Coronary artery (tissue), 2 donors: ENCODE measurements around the gene CEP192.

Experiments used
- DNase-seq: peaks from one replicate; pipeline ENCODE4 v3.0.0-alpha.2; 2017; ENCODE audit warnings: low spot score
- H3K27ac ChIP-seq, 2 donors: fragments of 200-600 bp; sonication (generic); one replicate each; pipeline ENCODE4 v1.5.1; 2016 to 2019
- H3K4me3 ChIP-seq: fragments of 200-600 bp; sonication (generic); 2 replicates; pipeline ENCODE4 v1.5.1; 2016; ENCODE audit warnings: mild to moderate bottlenecking, moderate library complexity
- TF ChIP-seq, protein P1 (sequence below): fragments of 200-600 bp; sonication (generic); IDR thresholded peaks from one replicate; pipeline ENCODE4 v1.5.1; 2019; ENCODE audit warnings: antibody characterized with exemption

The CEP192 gene

DNA sequence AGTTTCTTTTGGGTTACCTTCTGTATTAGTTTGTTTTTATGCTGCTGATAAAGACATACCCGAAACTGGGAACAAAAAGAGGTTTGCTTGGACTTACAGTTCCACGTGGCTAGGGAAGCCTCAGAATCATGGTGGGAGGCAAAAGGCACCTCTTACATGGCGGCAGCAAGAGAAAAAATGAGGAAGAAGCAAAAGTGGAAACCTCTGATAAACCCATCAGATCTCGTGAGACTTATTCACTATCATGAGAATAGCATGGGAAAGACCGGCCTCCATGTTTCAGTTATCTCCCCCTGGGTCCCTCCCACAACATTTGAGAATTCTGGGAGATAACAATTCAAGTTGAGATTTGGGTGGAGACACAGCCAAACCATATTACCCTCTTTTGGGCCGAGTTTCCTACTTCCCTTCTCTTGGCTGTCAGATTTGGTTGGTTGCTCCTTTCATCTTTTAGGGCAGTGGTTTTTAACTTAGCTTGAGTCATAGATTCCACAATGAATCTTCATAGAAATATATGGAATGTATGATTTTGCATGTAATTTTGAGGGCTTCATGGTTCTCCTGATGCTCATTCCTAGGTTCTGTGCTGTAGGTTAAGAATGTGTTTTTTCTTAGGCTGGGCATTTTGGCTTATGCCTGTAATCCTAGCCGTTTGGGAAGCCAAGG, 44.2 kb downstream of the CEP192 start:
- no peak overlapping the region for H3K27ac ChIP-seq
- TF ChIP-seq, protein P1, sequence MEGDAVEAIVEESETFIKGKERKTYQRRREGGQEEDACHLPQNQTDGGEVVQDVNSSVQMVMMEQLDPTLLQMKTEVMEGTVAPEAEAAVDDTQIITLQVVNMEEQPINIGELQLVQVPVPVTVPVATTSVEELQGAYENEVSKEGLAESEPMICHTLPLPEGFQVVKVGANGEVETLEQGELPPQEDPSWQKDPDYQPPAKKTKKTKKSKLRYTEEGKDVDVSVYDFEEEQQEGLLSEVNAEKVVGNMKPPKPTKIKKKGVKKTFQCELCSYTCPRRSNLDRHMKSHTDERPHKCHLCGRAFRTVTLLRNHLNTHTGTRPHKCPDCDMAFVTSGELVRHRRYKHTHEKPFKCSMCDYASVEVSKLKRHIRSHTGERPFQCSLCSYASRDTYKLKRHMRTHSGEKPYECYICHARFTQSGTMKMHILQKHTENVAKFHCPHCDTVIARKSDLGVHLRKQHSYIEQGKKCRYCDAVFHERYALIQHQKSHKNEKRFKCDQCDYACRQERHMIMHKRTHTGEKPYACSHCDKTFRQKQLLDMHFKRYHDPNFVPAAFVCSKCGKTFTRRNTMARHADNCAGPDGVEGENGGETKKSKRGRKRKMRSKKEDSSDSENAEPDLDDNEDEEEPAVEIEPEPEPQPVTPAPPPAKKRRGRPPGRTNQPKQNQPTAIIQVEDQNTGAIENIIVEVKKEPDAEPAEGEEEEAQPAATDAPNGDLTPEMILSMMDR = no peak
- no peak for DNase-seq
- H3K4me3 ChIP-seq = no peak overlapping the region

DNA sequence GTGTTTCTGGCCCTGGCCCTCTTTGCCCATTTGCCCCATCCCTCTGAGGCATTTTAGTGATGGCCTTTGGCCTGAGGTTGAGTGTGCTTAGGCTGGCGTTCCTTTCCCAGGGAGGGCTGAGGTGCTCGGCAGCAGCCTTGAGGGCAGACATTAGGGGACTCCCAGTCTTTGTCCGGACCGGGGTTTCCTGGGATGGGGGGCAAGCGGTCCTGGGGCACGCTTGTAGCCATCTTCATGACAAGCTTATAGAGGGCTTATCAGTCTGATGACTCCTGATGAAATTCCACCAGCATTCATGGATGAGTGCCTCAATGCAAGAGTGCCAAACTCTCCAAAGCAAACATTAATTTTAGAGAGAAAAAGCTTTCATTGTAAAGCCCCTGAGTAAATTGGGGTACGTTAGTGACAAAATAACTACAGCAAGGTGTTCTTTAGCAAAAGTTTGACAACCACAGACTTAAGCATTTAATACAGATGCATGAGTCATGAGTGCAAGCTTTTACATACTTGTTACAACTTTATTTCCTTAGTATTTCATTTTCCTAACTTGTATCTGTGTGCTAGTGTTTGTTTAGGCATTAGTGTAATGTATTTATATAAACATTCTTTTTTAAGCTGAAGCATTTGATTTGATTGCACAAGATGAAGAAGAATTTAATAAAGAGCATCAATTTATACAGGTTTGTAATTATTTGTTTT, 45.6 kb downstream of the CEP192 start:
- TF ChIP-seq, protein P1 = no peak
- H3K4me3 ChIP-seq = no peak overlapping the region
- no peak overlapping the region for H3K27ac ChIP-seq
- DNase-seq = no peak

DNA sequence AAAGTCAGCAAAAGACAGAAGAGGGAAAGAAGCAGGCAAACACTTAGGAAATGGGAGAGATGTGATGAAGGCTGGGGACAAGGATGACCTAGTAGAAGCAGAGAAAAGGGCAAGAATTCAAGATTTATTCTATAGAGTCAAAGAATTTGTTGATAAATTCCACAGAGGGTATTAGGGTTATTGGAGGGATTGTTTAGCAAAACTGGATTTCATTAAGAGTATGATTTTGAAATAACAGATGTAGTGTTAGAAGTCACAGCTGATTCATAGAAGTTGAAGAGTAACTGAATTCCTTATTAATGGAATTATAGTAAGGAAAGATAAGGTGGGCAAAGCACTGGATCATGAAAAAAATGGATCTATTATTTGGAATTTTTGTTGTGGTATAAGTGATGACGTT, 48.6 kb downstream of the CEP192 start:
- Histone ChIP-seq H3K27ac (no peak overlapping the region), H3K4me3 (no peak overlapping the region)
- TF ChIP-seq, protein P1 = no peak
- DNase-seq = no peak

DNA sequence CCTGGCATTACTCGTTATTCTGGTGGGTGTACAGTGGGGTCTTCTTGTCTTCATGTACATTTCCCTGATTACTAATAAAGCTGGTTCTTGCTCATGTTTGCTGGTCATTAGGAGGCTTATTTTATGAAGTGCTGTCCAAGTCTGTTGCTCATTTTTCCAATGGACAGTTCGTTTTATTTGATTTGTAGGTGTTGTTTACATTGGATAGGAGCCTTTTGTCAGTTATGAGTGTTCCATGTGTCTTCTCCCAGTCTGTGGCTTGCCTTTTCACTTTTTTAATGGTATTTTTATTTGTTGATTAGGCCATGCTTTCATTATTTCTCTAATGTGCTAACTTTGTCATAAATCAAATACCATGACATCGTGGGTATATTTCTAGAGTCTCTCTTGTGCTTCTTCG, 51.9 kb downstream of the CEP192 start:
- DNase-seq = no peak
- H3K27ac ChIP-seq = no peak overlapping the region
- H3K4me3 ChIP-seq = no peak overlapping the region
- TF ChIP-seq, protein P1 = no peak

DNA sequence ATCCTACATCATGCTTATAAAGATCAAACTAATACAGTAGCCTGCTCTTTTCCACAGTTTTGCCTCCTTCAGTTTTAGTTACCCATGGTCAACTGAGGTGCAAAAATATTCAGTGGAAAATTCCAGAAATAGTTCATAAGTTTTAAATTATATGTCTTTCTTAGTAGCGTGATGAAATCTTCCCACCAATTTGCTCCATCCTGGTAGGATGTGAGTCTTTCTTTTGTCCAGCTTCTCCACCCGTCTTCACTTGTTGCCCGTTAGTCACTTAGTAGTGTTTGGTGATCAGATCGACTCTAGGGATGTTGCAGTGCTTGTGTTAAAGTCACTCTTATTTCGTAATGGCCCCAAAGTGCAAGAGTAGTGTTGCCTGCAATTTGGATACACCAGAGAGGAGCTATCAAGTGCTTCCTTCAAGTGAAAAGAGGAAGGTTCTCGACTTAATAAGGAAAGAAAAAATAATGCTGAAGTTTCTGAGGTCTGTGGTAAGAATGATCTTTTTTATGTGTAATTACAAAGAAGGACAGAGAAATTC, 57.0 kb downstream of the CEP192 start:
- Histone ChIP-seq H3K4me3 (no peak overlapping the region), H3K27ac (no peak overlapping the region)
- DNase-seq = no peak
- TF ChIP-seq, protein P1 = no peak

DNA sequence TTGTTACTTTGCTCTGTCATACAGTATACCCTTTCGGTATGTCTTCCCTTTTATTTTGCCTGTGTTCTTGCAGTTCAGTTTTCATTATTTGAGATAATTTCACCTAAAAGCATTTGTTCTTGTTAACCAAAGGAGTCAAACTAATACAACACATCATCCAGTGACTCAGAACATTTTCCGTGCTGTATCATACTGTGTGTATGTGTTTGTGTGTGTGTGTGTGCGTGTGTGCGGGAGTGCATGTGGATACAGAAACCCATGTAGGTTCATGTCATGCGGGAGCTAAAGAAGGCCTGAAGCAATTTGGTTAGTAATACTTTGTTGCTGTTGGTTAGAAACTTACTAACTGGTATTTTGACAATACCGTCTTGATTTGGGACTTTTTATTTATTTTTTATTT, 60.0 kb downstream of the CEP192 start:
- no peak for DNase-seq
- no peak overlapping the region for H3K4me3 ChIP-seq
- no peak overlapping the region for H3K27ac ChIP-seq
- TF ChIP-seq, protein P1 = no peak

DNA sequence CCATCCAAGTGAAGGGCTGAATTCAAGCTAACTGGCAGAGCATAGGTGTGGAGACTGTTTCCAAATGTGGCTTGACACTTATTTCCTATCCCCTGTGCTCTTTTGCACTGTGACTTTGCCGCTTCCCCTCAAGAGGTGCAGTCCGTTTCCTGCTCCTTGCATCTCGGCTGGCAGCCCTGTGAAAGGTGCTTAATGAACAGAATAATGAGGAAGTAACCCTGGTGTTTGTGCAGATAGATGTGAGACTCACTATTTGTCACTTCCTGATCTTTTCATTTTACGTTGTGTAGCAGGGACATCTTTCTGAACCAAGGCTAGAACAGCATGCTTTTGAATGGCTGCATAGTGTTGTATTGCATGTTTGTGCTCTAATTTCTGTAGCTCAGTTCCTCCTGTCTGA, 60.8 kb downstream of the CEP192 start:
- H3K27ac ChIP-seq = no peak overlapping the region
- no peak for DNase-seq
- TF ChIP-seq, protein P1 = no peak
- no peak overlapping the region for H3K4me3 ChIP-seq
